ENCODE results near the gene HIPK4.

HIPK4 gene

DNA sequence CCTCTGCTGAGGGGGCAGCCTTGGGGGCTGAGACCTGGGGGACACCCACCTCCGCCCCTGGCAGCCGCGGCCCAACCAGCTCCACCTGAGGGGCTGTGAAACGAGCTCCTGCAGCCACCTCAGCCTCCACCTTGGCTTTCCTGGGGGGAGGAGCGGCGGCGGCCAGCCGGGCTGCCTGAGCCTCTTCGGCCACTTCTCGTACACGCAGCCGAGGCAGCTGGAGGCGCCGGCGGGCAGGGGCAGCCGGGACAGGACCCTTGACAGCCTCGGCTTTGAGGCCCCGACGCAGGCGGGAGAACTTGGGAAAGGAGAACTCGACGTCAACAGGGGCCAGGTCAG, 7.6 kb upstream of the HIPK4 start:
- TF ChIP-seq CTCF (conservative IDR thresholded peaks at IDR 0.05; ENCODE audit: low read depth, low read length) = no peak
- no peak overlapping the region for H3K4me3 ChIP-seq (ENCODE audit: low read length)
- no peak for DNase-seq (ENCODE audit: low read depth)

DNA sequence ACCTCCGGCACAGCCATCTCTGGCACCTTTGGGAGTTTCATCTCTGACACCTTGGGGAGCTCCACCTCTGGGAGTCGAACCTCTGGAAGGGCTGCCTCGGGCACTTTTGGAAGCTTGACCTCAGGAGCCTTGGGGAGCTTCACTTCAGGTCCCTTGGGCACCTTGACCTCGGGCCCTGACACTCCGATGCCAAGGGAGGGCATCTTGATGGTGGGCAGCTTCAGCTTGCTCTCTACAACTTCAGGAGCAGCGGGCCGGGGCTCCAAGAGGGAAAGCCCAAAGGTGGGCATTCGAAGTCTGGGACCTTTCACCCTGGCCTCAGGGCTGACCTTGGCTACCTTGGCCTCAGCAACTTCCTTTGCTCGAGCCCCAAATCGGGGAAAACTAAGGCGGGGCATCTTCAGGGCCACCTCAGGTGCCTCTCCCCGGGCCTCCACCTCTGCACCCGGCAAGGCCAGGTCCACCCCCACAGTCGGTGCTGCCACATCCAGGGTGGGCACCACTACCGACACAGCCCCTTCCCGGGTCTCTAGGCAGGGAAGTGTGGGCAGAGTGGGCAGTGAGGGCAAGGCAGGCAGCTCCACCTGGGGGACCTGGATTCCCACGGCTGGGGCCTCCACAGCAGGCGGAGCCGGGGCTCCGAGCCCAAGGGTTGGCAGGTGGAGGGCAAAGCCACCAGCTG, 7.0 kb upstream of the HIPK4 start:
- DNase-seq (ENCODE audit: low read depth) = no peak
- no peak for TF ChIP-seq CTCF (conservative IDR thresholded peaks at IDR 0.05; ENCODE audit: low read depth, low read length)
- no peak overlapping the region for H3K4me3 ChIP-seq (ENCODE audit: low read length)

GRCh38 chr19:40395956-40396355, 6.0 kb upstream of the HIPK4 start:
- no peak for DNase-seq (ENCODE audit: low read depth)
- no peak for TF ChIP-seq CTCF (conservative IDR thresholded peaks at IDR 0.05; ENCODE audit: low read depth, low read length)
- H3K4me3 ChIP-seq (ENCODE audit: low read length) = no peak overlapping the region

- DNase-seq (ENCODE audit: low read depth) = no peak
- no peak for TF ChIP-seq CTCF (conservative IDR thresholded peaks at IDR 0.05; ENCODE audit: low read depth, low read length)
- H3K4me3 ChIP-seq (ENCODE audit: low read length) = no peak overlapping the region
Observed at GRCh38 chr19:40394816-40395210, 4.8 kb upstream of the HIPK4 start.

DNA sequence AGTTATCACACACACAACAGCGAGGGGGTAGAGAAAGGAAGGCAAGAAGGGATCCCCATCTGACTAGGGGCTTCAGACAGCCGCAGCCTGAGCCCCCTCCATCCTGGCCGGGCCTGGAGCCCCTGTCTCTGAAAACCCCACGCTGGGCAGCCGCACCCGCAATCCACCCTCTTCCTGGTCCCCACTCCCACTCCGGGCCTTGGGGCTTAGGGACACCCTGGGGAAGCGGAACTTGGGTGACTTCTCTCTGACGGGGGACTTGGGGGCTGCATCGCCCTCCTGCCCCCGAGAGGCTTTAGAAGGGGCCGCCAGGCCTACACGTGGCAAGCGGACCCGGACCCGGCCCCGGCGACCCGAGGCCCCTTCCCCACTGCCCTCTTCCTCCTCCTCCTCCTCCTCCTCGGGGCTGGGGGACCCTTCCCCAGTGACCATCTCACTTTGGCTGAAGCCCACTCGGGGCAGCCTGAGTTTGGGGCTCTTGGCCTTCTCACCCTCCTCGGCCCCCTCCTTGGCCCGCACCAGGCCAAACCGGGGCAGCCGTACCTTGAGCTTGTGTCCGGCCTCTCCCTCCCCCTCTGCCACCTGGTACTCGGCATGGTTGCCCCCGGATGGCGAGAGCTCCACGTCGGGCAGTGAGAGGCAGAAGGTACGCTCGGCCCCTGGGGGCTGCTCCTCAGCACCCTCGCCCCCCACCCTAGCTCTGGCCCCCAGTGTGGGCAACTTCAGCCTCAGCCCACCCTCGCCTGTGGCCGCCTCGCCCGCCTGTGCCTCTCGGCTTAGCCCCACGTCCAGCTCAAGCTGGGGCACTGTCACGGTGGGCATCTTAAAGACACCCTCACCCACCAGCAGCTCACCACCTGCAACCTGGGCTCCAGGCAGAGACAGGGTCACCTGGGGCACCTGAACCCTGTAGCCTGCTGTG, 4.2 kb upstream of the HIPK4 start:
- H3K4me3 ChIP-seq (ENCODE audit: low read length) = no peak overlapping the region
- no peak for DNase-seq (ENCODE audit: low read depth)
- TF ChIP-seq CTCF (conservative IDR thresholded peaks at IDR 0.05; ENCODE audit: low read depth, low read length) = no peak

- TF ChIP-seq CTCF (conservative IDR thresholded peaks at IDR 0.05; ENCODE audit: low read depth, low read length) = peak; percentile 26
- DNase-seq (ENCODE audit: low read depth) = no peak
- no peak overlapping the region for H3K4me3 ChIP-seq (ENCODE audit: low read length)
Observed at GRCh38 chr19:40392894-40393517, 3.0 kb upstream of the HIPK4 start.

Measured in retinal pigment epithelial cell (primary cell).